ENCODE measurements around the gene FUBP3. TPM values are rescaled to one million over a fixed set of nuclear protein-coding genes. Genes with fewer than 3 reads are reported as not detected.

FUBP3 gene
- total RNA-seq, 1 donor, result 37.6 TPM

DNA sequence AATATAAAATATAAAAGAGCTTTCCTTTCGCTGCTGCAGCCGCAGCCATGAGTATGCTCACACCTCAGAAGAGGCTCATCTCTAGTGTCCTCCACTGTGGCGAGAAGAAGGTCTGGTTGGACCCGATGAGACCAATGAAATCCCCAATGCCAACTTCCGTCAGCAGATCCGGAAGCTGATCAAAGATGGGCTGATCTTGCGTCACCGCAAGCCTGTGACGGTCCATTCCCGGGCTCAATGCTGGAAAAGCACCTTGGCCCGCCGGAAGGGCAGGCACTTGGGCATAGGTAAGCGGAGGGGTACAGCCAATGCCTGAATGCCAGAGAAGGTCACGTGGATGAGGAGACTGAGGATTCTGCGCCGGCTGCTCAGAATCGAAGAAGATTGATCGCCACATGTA is 72.4 kb downstream of the FUBP3 start:
- TF ChIP-seq, protein P1, sequence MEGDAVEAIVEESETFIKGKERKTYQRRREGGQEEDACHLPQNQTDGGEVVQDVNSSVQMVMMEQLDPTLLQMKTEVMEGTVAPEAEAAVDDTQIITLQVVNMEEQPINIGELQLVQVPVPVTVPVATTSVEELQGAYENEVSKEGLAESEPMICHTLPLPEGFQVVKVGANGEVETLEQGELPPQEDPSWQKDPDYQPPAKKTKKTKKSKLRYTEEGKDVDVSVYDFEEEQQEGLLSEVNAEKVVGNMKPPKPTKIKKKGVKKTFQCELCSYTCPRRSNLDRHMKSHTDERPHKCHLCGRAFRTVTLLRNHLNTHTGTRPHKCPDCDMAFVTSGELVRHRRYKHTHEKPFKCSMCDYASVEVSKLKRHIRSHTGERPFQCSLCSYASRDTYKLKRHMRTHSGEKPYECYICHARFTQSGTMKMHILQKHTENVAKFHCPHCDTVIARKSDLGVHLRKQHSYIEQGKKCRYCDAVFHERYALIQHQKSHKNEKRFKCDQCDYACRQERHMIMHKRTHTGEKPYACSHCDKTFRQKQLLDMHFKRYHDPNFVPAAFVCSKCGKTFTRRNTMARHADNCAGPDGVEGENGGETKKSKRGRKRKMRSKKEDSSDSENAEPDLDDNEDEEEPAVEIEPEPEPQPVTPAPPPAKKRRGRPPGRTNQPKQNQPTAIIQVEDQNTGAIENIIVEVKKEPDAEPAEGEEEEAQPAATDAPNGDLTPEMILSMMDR (IDR thresholded peaks at IDR 0.05; ENCODE audit: insufficient read depth, low read length), result no peak

DNA sequence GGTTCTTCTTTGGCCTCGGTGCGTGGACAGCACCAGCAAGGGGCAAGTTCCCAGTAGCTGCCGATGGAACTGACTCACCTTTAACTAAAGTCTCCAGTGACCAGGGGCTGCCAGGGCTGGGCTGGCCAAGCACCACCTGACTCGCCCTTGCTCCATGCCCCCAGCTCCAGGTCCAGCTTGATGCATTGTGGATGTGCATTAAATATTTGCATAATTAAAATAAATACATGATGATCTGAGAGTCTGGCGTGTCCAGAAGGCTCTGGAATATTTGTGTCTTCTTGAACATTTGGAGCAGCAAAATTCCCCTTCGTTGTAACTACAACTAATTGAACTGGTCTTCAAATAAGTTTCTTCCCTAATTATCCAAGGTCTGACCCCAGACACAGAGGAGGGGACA is 75.5 kb downstream of the FUBP3 start:
- TF ChIP-seq, protein P1 (IDR thresholded peaks at IDR 0.05; ENCODE audit: insufficient read depth, low read length), result no peak
- no peak for DNase-seq (ENCODE audit: low read depth)

More for the DNA sequence above, 72.4 kb downstream of the FUBP3 start:
- no peak overlapping the region for H3K4me3 ChIP-seq (ENCODE audit: low read depth, low read length)
- no peak for DNase-seq (ENCODE audit: low read depth)

DNA sequence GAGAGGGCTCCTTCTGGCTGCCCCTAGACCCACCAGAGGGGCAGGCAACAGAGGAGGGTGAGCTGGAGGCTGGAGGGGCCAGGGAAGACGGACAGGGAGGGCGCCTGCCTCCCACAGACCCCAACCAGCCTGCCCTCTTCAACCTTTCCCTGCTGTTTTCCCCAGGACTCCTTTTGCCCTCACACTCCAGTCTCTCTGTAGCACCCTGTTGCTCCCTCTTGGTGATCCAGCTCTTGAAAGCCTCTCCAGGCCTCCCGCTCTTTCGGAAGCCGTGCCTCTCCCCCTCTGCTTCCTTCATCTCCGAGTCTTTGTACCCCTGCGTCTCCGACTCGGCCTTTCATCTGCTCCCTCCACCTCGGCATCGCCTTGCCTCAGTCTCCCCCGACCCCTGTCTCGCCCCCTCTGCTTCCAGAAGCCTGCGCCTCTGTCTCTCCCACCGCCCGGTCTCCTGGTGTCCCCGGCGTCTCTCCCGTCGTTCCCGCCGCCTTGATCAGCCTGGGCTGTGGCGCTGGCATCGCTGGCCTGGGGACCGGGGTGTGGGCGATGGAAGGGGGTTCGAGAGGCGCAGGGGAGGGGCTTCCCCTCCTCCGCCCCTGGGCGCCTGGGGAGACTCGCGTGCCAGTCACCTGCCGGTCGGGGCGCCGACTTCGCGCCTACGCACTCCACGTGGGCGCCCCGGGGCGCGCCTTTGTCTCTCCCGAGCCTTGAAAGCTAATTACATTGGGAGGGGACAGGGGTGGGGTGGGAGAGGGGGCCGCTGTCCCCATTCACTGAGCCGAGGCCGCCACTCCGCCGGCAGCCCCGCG is 79.7 kb downstream of the FUBP3 start:
- H3K4me3 ChIP-seq (ENCODE audit: low read depth, low read length), result no peak overlapping the region
- TF ChIP-seq, protein P1 (IDR thresholded peaks at IDR 0.05; ENCODE audit: insufficient read depth, low read length), result no peak
- no peak for DNase-seq (ENCODE audit: low read depth)

More for the DNA sequence above, 75.5 kb downstream of the FUBP3 start:
- H3K4me3 ChIP-seq (ENCODE audit: low read depth, low read length), result no peak overlapping the region

DNA sequence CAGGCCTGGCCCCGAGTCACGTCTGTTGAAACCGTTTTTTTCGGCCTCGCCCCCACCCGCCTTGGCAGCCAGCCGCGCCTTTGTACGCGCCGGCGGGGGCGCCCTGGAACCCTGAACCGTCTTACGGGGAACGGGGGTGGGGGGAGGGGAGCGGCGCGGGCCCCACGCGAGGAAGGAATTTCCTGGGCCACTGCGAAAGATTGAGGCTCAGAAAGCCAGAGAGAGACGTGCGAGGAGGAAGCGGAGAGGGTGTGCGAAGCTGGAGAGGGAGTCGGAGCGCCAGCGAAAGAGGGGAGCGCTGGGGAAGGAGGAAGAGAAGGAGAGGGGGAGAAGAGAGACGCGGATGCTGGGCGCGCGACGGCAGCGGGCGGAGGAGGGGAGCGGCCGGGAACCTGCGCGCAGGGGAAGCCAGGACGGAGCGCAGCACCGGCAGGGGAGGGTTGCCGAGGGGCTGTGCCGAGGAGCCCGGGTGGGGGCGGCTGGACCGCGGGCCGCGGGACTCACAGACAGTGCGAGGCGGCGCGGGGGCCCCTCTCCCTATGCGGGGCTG is 80.4 kb downstream of the FUBP3 start:
- DNase-seq (ENCODE audit: low read depth), result no peak
- TF ChIP-seq, protein P1 (IDR thresholded peaks at IDR 0.05; ENCODE audit: insufficient read depth, low read length), result no peak
- H3K4me3 ChIP-seq (ENCODE audit: low read depth, low read length), result no peak overlapping the region

DNA sequence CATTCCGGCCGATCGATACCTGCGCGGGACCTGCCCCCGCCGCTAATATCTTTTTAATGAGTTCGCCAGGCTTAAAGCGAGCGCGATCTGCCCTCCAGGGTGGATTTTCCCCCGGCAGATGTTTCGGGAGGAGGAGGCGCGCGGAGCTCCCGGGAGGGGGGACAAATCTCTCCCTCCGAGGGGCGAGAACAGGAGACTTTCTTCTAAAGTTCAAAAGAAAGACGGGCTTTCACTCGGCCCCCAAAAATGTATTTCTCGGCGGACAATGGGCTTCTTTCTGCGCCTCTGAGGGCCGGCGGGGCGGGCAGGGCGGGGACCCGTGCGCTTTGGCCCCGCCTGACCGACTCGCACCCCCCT is 80.9 kb downstream of the FUBP3 start:
- no peak overlapping the region for H3K4me3 ChIP-seq (ENCODE audit: low read depth, low read length)
- DNase-seq (ENCODE audit: low read depth), result no peak
- TF ChIP-seq, protein P1 (IDR thresholded peaks at IDR 0.05; ENCODE audit: insufficient read depth, low read length), result no peak

DNA sequence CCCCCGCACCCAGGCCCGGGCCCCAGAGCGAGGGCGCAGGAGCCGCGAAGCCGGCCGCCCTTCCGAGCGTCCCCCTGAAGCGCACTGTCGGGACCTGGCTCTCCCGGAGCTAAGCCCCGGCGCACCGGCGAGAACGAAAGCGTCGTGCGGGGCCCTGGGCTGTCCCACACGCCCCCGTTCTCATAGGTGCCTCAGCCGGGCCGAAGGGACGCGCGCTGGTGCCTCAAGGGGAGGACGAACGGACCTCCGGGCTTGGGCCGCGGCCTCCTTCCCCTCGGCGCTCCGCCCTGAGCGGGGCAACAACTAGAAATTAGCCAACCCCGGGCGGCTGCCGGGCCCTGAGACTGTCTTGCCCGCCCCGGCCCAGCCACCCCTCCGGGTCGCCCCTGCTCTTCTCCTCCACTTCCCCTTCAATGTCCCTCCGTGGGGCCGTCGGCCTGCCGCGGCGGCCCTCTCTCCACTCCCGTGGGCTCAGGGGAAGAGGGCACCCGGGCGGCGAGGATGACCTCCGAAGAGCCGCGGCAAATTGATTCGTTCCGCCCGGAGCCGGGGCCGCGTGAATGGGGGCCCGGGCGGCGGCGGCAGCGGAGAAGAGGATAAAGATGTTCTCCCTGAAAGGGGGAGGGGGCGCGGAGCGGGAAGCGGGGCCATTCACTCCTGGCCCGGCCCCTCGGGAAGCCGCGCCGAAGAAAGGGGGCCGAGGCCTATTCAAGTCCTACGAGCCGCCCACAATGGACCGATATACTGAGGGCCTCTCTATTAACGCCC is 81.5 kb downstream of the FUBP3 start:
- no peak for DNase-seq (ENCODE audit: low read depth)
- TF ChIP-seq, protein P1 (IDR thresholded peaks at IDR 0.05; ENCODE audit: insufficient read depth, low read length), result no peak
- H3K4me3 ChIP-seq (ENCODE audit: low read depth, low read length), result no peak overlapping the region
